Inferior parietal cortex (tissue), 1 donor: ENCODE results near the gene PCDH15.

ENCODE experiments used
- DNase-seq: peaks from one replicate; pipeline ENCODE4 v3.0.0-alpha.2; 2016; ENCODE audit errors: extremely low spot score

Gene PCDH15

GRCh38 chr10:53852450-53853175, 948.4 kb downstream of the PCDH15 start:
- DNase-seq = no peak

DNA sequence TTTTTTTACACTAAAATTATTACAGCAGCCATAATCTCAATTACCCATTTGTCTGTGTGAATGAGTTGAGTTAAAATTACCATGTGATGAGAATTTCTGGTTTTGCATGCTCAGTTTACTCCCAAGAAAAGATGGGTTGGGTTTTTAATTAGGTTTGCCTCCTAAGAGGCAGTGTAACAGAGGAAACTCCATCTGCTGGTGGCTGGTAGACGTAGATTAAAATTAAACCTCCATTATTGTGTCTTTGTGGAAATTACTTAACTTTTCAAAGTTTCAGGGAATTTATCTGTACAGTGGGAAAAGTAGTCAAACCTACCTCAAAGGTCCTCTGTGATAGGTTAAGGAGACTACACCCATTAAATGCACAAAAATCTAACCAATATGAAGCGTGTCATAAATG, 954.2 kb downstream of the PCDH15 start:
- no peak for DNase-seq

DNA sequence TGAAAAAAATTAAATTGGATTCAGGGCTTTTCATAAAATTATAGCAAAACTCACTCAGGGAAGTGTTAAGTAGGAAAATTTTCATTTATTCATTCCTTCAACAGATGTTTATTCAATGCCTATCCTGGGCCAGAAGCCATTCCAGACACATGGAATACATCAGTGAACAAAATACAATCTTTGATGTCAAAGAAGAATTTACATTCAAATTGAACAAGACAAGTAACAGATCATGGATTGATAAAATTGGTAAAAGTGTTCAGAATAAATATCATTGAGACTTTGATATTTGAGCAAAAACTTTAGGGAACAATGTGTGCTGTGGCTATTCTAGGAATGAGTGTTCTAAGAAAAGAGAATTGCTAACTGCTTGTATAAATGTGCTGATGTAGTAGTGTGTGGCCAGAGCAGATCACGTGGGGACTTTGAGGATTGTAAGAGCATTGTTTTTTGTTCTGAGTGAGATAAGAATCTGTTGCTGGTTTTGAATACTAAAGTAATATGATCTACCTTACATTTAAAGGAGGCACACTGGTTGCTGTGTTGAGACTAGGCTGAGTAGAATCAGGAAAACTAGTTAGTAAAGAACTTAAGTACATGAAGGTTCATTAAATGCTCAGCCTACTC, 957.2 kb downstream of the PCDH15 start:
- DNase-seq = peak; percentile 36

DNA sequence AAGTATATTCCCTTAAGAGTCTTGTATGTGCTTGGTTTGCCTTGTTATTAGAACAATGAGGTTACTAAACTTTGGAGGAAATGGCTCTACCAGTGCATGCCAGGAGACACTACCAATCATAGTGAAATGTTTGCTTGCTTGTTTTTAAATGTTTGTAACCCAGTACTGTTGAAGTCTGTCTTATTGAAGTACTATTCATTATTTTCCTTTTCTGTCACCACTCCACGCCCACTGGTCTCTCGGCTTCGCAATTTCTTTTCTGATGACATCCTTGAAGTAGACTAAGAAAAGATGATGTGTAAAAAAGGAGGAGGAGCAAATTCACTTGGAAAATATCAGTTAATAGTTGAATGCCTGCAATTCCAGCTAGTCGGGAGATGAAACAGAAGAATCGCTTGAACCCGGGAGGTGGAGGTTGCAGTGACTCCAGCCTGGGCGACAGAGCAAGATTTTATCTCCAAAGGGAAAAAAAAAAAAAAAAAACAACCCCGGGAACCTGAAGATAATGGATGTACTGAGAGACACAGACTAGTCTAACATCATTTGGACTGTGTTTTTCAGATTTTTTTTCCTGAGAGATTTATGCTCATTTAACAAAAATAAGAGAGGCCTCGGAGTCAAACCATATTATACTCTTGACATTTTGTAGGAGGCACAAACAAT, 959.4 kb downstream of the PCDH15 start:
- DNase-seq = no peak

GRCh38 chr10:53840653-53841052, 960.4 kb downstream of the PCDH15 start:
- DNase-seq = no peak

- DNase-seq = peak; percentile 56
Observed at GRCh38 chr10:53839440-53840039, 961.5 kb downstream of the PCDH15 start.

GRCh38 chr10:53836638-53837037, 964.4 kb downstream of the PCDH15 start:
- DNase-seq = no peak

- no peak for DNase-seq
Observed at GRCh38 chr10:53833908-53834307, 967.1 kb downstream of the PCDH15 start.

- DNase-seq = no peak
Observed at GRCh38 chr10:53827261-53827660, 973.8 kb downstream of the PCDH15 start.

DNA sequence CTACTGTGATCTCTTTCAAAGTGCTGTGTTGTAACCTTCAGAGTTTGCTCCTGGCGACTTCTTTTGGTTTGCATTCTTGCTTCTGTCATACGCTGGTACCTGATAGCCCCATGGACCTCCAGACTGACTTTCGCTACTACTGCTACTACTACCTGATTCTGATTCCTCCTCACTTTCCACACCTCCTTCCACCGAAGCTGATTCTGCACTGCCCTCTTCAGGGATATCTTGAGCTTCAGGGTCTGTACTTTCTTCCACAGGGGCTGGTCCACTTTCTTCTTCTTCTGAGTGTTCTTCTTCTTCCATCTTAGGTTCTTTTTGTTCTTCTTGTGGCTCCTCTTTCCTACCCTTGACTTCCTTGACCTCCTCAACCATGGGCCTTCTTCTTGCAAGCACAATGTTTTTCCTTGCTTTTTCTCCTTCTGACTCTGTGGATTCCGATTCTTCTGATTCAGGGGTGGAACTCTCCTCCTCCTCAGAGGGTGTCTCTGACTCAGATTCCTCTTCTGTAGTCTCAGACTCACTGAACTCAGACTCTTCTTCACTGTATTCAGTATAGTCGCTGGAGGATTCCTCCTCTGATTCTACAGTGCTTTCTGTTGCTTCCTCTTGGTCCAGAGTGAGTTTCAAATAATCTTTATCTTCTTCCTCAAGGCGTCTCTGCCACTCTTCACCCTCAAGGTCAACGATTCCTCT, 992.2 kb downstream of the PCDH15 start:
- DNase-seq = no peak

DNA sequence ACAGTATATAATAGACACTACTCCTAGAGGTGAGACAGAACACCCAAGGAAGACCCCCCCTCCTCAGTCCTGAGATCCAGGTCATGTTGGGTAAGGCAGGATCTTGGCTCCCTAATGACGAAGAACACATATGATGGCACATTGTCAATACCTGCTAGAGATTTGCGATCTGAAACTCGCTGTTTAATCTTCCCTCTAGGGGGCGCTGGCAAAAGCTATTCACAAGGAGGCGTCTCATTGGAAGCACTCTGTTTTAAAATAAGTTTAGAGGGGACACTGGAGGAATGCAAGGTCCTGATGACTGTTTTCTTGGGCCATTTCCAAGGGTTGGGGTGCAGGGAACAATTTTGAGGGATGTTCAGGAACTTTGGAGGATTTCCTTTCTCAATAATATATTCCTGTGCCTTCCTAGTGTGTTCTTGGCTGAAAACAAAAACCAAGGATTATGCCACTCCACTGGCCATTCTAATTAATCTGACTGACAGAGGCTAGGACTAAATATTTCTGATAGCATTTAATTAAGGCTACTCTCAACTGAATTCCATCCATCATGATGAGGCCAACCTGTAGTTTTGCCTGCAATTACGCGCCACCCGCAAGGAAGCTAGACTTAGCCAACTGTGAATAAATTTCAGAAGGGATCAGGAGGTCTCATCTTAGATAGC, 1014.7 kb downstream of the PCDH15 start:
- no peak for DNase-seq

GRCh38 chr10:53771701-53772100, 1029.3 kb downstream of the PCDH15 start:
- no peak for DNase-seq

DNA sequence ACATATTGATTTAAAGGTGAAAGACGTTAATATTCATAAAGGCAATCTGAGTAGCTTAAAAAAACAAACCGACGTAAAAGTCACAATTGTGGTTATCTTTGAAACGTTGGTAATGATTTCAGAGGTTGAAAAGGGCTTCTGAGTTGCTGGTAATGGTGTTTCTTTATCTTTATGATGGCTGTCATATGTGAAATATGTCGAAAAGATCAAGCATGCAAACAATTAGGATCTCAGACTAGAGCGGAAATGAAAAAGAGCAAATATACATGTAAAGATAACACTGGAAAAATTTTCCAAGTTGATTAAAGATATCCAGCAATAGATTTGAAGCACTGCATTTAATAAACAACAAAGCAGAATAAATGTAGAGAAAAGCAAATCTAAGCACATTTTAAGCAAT, 1030.1 kb downstream of the PCDH15 start:
- no peak for DNase-seq

GRCh38 chr10:53765311-53765710, 1035.7 kb downstream of the PCDH15 start:
- no peak for DNase-seq

GRCh38 chr10:53754596-53755250, 1046.3 kb downstream of the PCDH15 start:
- no peak for DNase-seq
